Endothelial cell (in vitro differentiated cells): Measurements from ENCODE around the gene CFAP57. TPM values are rescaled to one million over a fixed set of nuclear protein-coding genes. Genes with fewer than 3 reads are reported as not detected.

Experiments
- DNase-seq: peaks from one replicate; pipeline ENCODE4 v3.0.0; 2021; ENCODE audit warnings: low spot score
- H3K27ac Mint-ChIP-seq: one replicate; pipeline ENCODE4 v1.8.0; 2021; ENCODE audit warnings: mixed read lengths, inconsistent platforms; ENCODE audit not compliant: unreplicated experiment
- H3K27me3 Mint-ChIP-seq: one replicate; pipeline ENCODE4 v1.8.0; 2021; ENCODE audit warnings: mild to moderate bottlenecking, moderate library complexity, mixed read lengths, inconsistent platforms; ENCODE audit not compliant: unreplicated experiment
- H3K36me3 Mint-ChIP-seq: one replicate; pipeline ENCODE4 v1.8.0; 2021; ENCODE audit warnings: mild to moderate bottlenecking, low read depth, mixed read lengths, inconsistent platforms; ENCODE audit not compliant: unreplicated experiment
- H3K4me1 Mint-ChIP-seq: one replicate; pipeline ENCODE4 v1.8.0; 2021; ENCODE audit warnings: mild to moderate bottlenecking, mixed read lengths, inconsistent platforms; ENCODE audit not compliant: unreplicated experiment
- H3K4me3 Mint-ChIP-seq: one replicate; pipeline ENCODE4 v1.8.0; 2021; ENCODE audit warnings: mild to moderate bottlenecking, mixed read lengths, inconsistent platforms; ENCODE audit not compliant: unreplicated experiment
- H3K9me3 Mint-ChIP-seq: one replicate; pipeline ENCODE4 v1.8.0; 2021; ENCODE audit warnings: mixed read lengths, inconsistent platforms; ENCODE audit not compliant: unreplicated experiment
- total RNA-seq: library from RNA; stranded (reverse); fragmentation: NEBNext Ultra II Directional; extraction: Animal tissue kit (Norgen Biotek cat#: 25700); gene quantifications from one replicate; pipeline ENCODE4 v1.2.1, GENCODE V29; 2021; ENCODE audit not compliant: unreplicated experiment
- TF ChIP-seq, protein P1 (sequence below): fragments of 200-600 bp; sonication (generic); IDR thresholded peaks from one replicate; pipeline ENCODE4 v1.5.0; 2021; ENCODE audit warnings: antibody characterized with exemption; ENCODE audit not compliant: unreplicated experiment

The CFAP57 gene
- total RNA-seq, 1 donor from 2014 or later = 0.49 TPM

DNA sequence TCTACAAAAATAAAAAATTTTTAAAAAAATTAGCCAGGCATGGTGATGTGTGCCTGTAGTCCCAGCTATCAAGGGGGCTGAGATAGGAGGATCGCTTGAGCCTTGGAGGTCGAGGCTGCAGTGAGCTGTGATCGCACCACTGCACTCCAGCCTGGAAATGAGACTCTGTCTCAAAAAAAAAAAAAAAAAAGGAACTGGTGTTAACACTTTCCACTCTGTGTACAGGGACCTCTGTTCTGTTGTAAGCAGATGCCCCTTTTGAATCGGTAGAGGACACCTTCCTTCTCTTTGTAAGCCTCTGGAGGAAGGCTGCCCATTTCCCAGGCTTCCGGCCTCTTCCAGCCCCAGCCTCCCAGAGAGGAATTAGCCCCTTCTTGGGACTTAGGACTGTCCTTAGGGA lies 120.5 kb downstream of the CFAP57 start:
- Mint-ChIP-seq H3K27me3 (peaks cover 1% of the 10 kb centered on the region), H3K36me3 (no peaks in the 10 kb centered on the region), H3K4me1 (peaks cover 33% of the 10 kb centered on the region), H3K27ac (no peak overlapping the region), H3K9me3 (no peaks in the 10 kb centered on the region), H3K4me3 (no peak overlapping the region)
- no peak for DNase-seq
- TF ChIP-seq, protein P1, sequence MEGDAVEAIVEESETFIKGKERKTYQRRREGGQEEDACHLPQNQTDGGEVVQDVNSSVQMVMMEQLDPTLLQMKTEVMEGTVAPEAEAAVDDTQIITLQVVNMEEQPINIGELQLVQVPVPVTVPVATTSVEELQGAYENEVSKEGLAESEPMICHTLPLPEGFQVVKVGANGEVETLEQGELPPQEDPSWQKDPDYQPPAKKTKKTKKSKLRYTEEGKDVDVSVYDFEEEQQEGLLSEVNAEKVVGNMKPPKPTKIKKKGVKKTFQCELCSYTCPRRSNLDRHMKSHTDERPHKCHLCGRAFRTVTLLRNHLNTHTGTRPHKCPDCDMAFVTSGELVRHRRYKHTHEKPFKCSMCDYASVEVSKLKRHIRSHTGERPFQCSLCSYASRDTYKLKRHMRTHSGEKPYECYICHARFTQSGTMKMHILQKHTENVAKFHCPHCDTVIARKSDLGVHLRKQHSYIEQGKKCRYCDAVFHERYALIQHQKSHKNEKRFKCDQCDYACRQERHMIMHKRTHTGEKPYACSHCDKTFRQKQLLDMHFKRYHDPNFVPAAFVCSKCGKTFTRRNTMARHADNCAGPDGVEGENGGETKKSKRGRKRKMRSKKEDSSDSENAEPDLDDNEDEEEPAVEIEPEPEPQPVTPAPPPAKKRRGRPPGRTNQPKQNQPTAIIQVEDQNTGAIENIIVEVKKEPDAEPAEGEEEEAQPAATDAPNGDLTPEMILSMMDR = no peak

DNA sequence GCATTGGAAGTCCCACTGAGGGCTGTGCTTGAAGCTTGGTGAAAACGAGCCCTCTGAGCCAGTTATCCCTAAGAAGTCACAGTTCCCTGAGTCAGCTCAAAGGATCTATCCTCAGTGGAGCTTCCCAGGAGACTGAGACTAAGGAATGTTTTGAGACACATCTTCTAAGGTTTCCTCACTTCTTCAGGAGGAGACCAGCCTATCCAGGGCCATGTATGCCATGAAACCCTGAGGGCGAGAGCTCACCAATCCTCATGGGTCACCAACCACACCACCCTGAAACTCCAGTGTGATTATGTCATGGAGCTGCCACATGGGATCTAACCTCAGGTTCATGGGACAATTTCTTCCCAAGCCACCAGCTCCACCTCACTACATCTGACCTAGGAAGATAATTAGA lies 121.0 kb downstream of the CFAP57 start:
- Mint-ChIP-seq H3K4me3 (peak overlapping the region; percentile 74), H3K9me3 (no peaks in the 10 kb centered on the region), H3K4me1 (peaks cover 36% of the 10 kb centered on the region), H3K27me3 (no peaks in the 10 kb centered on the region), H3K36me3 (no peaks in the 10 kb centered on the region), H3K27ac (no peak overlapping the region)
- no peak for DNase-seq
- TF ChIP-seq, protein P1 = no peak

DNA sequence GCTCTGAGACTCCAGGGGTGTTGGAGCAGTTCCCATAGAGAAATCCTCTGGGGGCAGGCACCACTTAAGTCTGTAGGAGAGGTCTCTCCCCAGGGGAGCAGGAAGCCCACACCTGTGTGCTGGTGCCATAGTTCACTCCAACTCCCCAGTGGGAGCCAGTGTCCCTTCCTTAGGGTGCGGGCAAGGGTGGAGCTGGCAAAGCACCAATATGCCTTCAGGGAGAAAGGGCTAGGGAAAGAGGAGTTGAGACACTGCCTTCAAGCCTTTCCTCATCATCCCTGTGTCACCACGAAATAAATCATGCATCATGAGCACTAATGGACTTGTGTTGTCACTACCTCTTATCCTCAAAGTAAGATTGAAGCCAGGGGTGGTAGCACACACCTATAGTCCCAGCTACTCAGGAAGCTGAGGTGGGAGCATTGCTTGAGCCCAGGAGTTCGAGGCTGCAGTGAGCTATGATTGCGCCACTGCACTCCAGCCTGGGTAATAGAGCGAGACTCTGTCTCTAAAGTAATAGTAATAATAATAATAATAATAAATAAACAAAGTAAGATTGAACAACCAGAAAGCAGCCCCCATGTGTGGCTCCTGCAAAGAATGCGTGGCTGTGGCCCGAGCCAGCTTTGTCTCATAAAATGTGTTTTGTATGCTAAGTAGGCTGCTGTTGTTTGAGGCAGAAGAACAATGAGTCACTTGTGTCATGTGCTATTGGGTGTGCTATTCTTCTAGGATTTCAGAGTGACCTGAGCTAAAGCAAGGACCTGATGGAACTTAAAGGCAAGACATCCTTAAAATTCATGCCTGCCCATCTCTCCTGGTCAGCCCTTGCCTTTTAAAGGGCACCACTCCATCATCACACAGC lies 122.0 kb downstream of the CFAP57 start:
- no peak for DNase-seq
- H3K27ac Mint-ChIP-seq = peak overlapping the region; percentile 80
- H3K27me3 Mint-ChIP-seq = no peaks in the 10 kb centered on the region
- no peak overlapping the region for H3K4me3 Mint-ChIP-seq
- H3K9me3 Mint-ChIP-seq = no peaks in the 10 kb centered on the region
- TF ChIP-seq, protein P1 = no peak
- no peaks in the 10 kb centered on the region for H3K36me3 Mint-ChIP-seq
- H3K4me1 Mint-ChIP-seq = peaks cover 38% of the 10 kb centered on the region

DNA sequence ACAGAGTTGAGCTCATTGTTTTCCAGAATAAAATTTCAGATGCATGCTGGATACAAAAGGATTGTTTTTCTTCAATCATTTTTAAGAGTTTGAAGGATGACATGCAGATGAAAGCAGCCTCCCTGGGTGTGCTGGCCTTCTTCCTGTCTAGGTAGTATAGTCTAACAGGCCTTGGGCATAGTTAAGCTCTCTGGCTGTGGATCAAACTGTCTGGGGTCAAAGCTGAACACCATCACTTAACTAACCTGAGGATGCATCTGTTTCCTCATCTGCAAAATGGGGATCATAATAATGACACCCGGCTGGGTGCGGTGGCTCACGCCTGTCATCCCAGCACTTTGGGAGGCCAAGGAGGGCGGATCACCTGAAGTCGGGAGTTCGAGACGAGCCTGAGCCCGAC lies 122.6 kb downstream of the CFAP57 start:
- H3K9me3 Mint-ChIP-seq = no peaks in the 10 kb centered on the region
- TF ChIP-seq, protein P1 = no peak
- H3K27ac Mint-ChIP-seq = peak overlapping the region; percentile 80
- H3K27me3 Mint-ChIP-seq = no peaks in the 10 kb centered on the region
- DNase-seq = no peak
- no peak overlapping the region for H3K4me3 Mint-ChIP-seq
- H3K36me3 Mint-ChIP-seq = no peaks in the 10 kb centered on the region
- H3K4me1 Mint-ChIP-seq = peaks cover 45% of the 10 kb centered on the region

DNA sequence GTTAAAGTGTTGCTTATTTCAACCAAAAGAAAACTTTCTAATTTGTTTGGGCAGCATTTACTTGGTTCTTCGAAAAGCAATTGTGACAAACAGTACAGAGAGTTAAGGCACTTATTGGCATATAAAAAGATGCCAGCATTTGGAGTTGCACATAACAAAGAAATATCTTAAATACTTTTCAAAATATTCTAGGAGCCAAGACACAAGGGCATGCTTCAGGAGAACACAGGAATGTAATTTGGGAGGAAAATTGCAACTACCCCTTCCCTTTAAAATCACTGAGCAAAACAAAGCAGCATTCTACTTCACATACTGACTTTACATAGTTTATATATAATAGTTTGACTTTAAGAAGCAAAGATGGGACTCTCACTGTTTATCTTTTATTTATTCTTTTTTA lies 124.1 kb downstream of the CFAP57 start:
- H3K27ac Mint-ChIP-seq = peak overlapping the region; percentile 85
- H3K4me3 Mint-ChIP-seq = no peak overlapping the region
- peaks cover 54% of the 10 kb centered on the region for H3K4me1 Mint-ChIP-seq
- H3K9me3 Mint-ChIP-seq = no peaks in the 10 kb centered on the region
- peaks cover 3% of the 10 kb centered on the region for H3K27me3 Mint-ChIP-seq
- TF ChIP-seq, protein P1 = no peak
- H3K36me3 Mint-ChIP-seq = no peaks in the 10 kb centered on the region
- no peak for DNase-seq
